Measurements from ENCODE around the gene URM1.

- TF ChIP-seq CTCF (IDR thresholded peaks at IDR 0.05) (no peak), POLR2A (IDR thresholded peaks at IDR 0.05) (no peak)
Measured at GRCh38 chr9:128416432-128417019, 45.4 kb downstream of the URM1 start.
